ENCODE data around the gene LPCAT2.

Gene LPCAT2

DNA sequence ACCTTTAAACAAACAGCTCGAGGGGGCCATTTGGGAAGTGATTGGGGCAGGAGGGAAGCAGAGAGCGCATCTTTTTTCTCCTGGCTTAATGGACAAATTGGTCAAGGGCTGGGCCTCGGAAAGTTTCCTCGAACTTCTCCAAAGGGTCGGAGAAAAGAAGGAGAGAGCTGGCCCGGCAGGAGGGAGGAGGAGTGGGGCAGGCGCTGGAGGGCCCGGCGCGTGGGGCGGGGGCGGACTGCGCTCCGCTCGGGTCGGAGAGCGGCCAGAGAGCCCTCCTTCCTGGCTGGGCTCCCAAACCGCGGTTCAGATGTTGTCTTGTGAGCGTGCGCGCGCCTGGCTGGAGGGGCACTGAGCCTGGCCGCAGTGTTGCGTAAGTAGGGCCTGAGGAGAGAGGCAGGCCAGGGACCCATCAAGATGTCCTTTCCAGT lies 28.6 kb upstream of the LPCAT2 start:
- DNase-seq (ENCODE audit: low spot score): no peak

- DNase-seq (ENCODE audit: low spot score): no peak
Measured at GRCh38 chr16:55481023-55481422, 27.8 kb upstream of the LPCAT2 start.

DNA sequence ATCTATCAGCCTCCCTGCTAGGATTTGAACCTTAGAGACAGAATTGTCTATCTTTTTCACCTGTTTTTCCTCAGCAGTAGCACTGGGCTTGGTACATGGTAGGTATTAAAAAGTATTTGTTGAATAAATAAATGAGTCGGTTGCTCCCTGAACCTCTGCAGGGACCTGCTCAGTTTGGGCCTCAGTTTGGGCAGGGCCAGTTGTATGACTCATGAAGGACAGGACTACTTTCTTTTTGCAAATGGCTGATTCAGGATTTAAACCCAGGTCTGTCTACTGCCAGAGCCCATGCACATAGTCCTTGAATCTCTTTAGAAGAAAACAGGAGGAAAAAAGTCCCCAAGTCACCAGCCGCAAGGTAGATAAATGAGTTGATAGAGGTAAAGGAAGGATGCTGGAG lies 26.8 kb upstream of the LPCAT2 start:
- no peak for DNase-seq (ENCODE audit: low spot score)

DNA sequence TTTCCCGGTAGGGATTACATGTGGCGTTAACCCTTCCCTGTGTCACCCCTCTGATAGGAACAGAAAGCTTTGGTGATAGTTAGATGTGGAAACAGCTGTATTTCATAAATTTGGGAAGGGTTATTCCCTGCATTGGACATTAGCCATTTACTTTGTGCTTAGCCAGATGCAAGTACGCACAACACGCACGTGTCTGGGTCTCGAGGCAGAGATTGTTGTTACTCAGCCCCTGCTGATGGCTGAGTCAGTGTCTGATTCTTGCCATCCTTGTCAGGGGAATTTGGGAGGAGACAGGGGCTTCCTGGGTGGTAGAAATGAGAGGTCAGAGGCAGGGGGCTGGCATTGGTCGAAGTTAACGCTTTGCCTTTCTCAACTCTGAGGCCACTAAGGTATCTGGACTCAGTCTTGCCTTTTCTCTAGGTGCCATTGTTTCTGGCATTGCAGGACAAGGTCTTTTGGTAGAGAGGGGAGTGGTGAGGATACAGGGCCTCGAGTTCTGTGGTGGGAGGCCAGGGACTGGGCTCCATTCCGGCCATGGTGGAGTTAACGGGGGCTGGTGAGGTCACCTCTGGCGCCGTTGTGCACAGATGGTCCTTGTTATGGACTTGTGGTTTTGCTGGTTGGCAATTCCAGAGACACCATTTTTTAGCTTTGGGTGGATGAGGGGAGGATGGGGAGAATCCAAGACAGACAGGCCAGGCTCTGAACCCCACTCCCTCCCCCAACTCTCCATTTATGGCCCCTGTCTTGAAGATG lies 21.6 kb upstream of the LPCAT2 start:
- no peak for DNase-seq (ENCODE audit: low spot score)

GRCh38 chr16:55488306-55488705 lies 20.6 kb upstream of the LPCAT2 start:
- DNase-seq (ENCODE audit: low spot score): no peak

DNA sequence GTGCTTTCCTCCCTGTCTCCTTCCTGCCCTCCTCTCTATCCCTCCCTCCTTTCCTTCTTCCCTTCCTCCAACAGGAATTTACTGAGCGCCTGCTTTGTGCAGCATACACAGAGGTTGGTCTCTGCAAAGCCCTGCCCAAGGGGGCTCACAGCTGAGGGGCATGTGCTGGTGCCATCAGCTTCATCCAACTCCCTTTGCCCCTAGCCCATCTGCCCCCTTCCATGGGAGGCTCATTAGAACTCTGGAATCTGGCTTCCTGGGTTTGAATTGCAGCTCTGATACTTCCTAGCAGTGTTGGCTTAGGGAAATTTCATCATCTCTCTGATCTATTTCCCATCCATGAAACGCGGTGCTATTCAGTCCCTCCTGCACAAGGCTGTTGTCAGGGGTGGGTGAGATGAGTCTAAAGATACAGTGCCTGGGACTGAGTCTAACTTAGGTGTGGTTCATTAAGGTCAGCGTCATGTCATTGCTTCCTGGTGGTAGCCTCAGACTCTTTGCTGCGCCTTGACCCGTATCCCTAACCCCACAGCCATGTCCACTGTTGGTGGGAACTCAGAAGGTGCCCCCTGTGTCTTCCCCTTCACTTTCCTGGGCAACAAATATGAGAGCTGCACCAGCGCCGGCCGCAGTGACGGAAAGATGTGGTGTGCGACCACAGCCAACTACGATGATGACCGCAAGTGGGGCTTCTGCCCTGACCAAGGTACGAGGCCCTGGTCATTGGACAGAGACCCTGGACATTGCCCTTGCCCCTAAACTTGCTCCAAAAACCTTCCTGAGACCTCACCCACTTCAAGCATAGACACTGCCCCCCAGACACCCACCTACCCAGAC lies 19.5 kb upstream of the LPCAT2 start:
- DNase-seq (ENCODE audit: low spot score): no peak

- no peak for DNase-seq (ENCODE audit: low spot score)
Measured at GRCh38 chr16:55489956-55490265, 19.0 kb upstream of the LPCAT2 start.

DNA sequence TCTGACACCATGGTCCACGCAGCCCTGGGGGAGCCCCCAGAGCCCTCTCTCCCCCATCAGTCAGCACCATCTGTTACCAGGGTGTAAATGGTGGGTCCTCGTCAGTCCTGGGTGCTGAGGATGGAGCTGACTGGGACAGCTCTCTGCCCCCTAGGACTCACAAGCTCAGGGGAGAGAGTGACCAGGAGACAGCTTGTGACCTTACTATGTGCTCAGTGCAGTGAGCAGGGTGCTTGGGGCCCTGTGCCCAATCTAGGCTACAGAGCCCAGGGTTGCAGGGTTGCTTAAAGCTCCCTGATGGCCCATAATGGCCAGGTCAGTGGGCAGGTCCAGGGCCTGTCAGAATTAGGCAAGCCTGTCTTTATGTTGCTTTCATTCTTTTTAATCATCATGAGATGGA lies 18.6 kb upstream of the LPCAT2 start:
- DNase-seq (ENCODE audit: low spot score): no peak

DNA sequence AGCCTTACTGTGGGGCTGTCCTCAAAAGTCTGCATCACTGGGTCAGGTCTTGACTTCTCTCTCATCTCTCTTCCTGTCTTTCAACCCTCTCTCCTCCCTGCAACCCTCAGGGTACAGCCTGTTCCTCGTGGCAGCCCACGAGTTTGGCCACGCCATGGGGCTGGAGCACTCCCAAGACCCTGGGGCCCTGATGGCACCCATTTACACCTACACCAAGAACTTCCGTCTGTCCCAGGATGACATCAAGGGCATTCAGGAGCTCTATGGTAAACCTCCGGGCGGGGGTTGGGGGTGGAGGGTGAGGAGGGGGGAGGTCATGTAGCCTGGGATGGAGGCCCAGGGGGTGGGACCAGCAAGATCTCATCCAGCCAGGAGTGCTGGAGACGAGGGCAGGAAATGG lies 17.2 kb upstream of the LPCAT2 start:
- no peak for DNase-seq (ENCODE audit: low spot score)

DNA sequence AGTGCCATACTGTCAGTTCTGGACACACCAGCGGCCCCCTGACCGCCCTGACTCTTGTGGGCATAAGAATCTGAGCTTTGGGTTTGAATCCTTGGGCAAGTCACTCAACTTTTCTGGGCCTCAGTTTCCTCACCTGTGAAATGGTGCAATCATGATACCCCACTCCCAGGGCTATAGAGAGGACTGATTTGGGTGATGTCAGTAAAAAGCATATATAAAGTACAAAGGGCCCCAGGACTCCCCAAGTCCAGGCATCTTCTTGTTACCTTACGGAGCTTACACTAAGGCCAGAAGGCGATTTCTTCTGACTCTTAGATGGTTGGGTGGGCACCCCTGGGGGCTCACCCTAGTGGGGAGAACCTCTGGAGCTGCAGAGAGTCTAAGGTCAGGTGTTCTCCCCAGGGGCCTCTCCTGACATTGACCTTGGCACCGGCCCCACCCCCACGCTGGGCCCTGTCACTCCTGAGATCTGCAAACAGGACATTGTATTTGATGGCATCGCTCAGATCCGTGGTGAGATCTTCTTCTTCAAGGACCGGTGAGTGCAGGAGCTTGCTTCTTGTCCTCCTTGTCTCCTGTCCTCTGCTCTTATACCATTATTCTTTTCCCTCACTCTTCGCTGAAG lies 16.0 kb upstream of the LPCAT2 start:
- no peak for DNase-seq (ENCODE audit: low spot score)

DNA sequence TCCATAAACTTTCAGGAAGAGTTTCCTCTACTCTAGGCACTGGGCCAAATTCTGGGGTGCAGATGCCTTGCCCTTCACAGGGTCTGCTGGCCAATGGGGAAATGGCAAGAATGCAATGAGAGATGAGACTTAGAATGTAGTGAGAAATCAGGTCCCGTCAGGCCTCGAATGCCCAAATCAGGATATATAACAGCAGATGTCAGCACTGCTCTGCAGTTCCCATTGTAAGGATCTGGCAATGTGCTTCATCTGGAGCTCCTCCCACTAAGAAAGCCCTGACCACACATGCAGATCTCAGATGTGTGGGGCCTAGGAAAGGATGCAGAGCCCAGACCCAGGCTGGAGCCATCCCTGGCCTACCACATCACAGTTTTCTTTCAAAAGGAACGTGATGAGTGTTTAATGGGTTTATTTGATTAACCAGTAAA lies 13.9 kb upstream of the LPCAT2 start:
- no peak for DNase-seq (ENCODE audit: low spot score)

DNA sequence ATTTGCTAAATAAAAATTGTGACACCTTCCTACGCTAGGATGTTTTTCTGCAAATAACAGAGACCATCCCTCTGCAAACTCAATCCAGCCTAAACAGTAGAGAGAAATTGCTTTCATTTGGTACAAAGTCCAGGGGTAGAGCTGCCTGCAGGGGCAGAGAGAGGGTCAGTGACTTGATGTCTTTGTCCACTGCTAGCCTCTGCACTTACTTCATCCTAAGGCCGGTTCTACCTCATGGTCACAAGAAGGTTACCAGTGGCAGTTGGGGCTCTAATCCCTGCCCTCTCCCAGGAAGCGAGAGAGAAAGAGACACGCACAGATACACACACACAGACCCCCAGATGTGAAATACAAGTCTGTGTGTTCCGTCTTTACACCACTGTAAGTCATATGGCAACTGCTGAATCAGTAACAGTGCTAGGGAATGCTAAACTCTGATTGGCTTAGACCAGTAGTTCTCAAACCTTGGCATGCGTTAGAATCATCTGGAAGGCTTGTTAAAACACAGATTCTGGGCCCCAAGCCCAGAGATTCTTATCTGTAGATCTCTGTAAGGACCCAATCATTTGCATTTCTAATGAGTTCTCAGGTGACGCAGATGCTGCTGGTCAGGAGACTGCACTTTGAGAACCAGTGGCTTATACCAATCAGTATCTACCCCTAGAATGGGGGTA lies 13.1 kb upstream of the LPCAT2 start:
- DNase-seq (ENCODE audit: low spot score): no peak

DNA sequence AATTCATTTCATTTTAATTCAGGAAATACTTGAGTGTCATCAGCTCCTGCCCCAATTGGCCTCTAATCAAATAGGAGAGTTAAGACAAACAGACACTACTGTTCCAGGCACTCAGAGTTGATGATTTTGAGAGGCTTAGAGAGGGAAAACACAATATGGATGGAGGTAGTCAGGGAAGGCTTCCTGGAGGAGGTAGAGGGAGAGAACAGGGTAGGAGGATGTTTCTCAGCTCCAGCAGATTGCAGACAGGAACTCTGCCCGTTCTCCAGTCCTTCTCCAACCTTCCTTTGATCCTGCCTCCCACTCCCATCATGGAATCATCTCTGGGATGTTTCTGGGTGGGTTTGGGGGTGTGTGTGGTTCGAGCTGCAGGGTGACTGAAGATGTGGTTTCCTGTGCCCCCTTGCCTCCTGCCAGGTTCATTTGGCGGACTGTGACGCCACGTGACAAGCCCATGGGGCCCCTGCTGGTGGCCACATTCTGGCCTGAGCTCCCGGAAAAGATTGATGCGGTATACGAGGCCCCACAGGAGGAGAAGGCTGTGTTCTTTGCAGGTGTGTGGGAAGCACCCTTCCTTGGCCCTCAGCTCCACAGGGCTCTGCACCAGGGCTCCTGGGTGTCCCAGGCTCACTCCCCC lies 12.2 kb upstream of the LPCAT2 start:
- no peak for DNase-seq (ENCODE audit: low spot score)

DNA sequence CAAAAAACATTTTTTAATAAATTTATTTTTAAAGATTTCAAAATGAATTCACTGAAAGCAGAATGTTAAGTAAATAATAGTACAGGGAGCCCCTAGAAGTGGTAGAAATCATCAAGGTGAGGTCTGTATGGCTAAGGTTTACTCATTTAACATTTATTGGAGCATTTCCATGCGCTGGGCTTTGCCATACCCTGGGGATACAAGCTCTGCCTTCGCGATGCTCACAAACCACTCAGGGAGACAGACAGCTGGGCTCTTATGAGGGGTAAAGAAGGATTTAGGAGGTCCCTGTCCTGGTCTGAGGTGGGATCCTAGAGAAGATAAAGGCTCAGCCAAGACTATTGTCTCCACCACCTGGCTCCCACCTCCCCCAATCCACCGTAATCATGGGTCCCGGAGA lies 11.3 kb upstream of the LPCAT2 start:
- DNase-seq (ENCODE audit: low spot score): no peak

DNA sequence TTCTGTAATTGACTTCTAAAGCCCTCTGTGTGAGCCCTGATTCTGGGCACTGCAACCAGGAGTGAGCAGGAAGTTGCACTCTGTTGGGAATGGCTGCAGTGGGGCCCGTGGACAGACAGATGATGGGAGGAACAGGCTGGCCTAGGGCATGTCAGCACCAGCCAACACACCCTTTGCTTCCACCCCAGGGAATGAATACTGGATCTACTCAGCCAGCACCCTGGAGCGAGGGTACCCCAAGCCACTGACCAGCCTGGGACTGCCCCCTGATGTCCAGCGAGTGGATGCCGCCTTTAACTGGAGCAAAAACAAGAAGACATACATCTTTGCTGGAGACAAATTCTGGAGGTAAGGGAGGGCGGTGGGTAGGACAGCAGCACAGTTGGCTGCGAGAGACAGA lies 10.8 kb upstream of the LPCAT2 start:
- no peak for DNase-seq (ENCODE audit: low spot score)

DNA sequence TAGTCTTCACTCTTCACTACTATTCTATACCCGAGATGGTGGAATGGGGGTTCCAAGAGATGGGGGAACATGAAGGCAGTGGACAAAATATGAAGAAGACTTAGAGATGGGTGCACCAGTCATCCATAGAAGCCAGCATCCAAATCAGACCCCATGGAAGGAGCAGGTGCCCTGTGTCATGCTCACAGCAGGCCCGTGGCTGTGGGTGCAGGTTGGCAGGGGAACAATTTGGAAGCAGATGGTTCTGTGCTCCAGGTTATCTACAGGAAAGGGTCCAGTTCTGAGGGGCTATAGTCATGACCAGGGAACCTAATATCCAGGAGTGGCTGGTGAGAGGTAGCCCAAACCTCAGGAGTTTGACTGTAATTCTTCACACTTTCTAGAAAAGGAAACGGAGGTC lies 9.6 kb upstream of the LPCAT2 start:
- no peak for DNase-seq (ENCODE audit: low spot score)

DNA sequence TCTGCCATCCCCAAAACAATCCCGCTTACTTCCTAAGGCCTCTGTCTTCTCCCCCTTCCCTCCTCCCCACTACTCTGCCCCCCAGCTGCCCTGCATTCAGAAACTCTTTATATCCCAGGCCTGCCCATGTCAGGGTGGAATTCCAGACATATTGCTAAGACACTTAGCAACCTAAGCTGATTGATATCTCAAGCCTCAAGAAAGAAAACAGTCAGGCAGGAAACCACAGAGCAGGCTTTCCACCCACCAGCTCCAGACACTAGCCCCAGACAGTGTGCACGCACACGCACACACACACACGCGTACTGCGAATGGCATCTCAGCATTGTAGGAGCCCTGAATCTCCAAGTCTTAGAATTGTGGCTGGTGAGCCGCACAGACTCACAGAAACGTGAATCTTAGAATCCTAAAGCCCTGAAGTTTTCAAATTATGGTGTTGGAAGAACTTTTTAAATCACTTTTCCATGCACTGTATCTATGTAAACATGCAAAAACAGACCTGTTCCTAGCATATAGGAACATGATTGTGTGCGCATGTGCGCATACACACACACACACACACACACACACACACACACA lies 8.8 kb upstream of the LPCAT2 start:
- no peak for DNase-seq (ENCODE audit: low spot score)

DNA sequence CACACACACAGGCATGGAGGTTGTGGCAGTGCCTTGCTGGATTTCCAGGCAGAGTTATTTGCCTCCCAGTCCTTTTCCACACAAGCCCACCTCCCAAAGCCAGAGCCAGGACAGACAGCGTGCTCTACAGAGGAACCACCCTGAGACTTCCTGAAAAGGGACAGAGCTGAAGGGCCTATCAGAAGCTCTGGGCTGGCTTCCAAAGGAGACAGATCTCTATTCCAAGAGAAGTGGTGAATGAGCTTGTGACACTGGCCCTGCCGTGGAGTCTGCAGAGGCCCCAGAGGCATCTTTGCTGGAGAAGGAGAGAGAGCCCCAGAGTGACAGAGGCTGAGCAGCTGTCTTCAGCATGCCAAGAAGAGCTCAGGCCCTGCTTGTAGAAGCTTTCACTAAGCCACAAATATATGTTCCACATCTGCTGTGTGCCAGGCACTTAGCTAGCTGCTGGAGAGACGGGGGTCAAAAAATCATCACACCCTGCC lies 8.3 kb upstream of the LPCAT2 start:
- DNase-seq (ENCODE audit: low spot score): no peak

- no peak for DNase-seq (ENCODE audit: low spot score)
Measured at GRCh38 chr16:55501549-55502322, 7.1 kb upstream of the LPCAT2 start.

DNA sequence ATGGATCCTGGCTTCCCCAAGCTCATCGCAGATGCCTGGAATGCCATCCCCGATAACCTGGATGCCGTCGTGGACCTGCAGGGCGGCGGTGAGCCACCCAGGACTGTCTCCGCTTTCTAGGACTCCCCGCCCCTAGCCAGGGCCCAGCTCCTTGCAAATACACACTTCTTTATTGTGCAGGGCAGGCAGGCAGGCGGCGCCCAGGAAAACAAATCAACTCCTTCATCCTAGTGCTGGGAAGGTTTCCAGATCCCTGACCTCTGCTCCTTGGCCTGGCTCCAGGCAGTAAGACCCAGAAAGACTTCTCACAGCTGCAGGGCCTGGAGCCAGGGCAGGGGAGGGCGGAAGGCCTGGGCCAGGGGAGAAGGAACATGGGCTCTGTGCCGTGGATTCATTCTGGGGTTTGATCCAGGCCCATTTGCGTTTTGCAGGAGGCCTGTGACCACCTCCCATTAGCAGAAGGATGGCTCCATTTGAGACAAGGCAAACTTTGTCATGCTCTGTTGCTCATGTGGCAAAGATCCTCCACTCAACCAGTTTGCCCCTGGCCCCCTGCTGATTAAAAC lies 6.0 kb upstream of the LPCAT2 start:
- no peak for DNase-seq (ENCODE audit: low spot score)
